ENCODE measurements around the gene ZNF554. TPM values are rescaled to one million over a fixed set of nuclear protein-coding genes. Genes with fewer than 3 reads are reported as not detected.

ZNF554 gene
- total RNA-seq, 4 donors from 2014 or later = 0.70 to 5.1 (median 4.0) TPM

DNA sequence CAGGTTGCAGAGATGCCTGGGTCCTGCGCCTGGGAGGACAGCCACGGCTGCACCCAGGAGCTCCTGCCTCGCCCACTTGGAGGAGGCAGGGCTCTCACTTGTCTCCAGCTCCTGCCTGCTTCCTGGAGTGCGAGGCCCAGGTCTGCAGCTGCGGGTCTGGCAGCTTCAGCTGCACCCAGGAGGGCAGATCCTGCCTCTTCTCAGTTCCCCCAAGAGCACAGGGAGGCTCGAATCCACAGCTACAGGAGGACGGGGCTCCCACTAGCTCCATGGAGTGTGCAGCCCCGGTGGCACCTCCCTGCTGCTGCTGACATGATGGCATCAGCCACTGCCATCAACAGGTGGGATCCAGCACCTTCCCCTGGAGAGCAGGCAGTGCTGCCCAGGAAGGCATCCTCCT, 4.5 kb downstream of the ZNF554 start:
- TF ChIP-seq, protein P1, sequence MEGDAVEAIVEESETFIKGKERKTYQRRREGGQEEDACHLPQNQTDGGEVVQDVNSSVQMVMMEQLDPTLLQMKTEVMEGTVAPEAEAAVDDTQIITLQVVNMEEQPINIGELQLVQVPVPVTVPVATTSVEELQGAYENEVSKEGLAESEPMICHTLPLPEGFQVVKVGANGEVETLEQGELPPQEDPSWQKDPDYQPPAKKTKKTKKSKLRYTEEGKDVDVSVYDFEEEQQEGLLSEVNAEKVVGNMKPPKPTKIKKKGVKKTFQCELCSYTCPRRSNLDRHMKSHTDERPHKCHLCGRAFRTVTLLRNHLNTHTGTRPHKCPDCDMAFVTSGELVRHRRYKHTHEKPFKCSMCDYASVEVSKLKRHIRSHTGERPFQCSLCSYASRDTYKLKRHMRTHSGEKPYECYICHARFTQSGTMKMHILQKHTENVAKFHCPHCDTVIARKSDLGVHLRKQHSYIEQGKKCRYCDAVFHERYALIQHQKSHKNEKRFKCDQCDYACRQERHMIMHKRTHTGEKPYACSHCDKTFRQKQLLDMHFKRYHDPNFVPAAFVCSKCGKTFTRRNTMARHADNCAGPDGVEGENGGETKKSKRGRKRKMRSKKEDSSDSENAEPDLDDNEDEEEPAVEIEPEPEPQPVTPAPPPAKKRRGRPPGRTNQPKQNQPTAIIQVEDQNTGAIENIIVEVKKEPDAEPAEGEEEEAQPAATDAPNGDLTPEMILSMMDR (IDR thresholded peaks at IDR 0.05) = no peak
- TF ChIP-seq POLR2A (IDR thresholded peaks at IDR 0.05) = no peak
- DNase-seq = no peak
- H3K27me3 ChIP-seq = no peaks in the 10 kb centered on the region
- H3K9me3 ChIP-seq = no peaks in the 10 kb centered on the region
- no peak overlapping the region for H3K4me3 ChIP-seq
- H3K36me3 ChIP-seq = peaks cover 0 to 44% (median 0%) of the 10 kb centered on the region in 3 donors
- WGBS, 2 donors = 80% methylated on average over 2 of the region's 8 CpGs; no CpG with 5 or more reads in 1 of the 2 donors
- H3K27ac ChIP-seq = no peak overlapping the region
- intact Hi-C loops (cut with DNase I) = no loop called here
- peaks cover 0 to 17% (median 4%) of the 10 kb centered on the region in 3 donors for H3K4me1 ChIP-seq

DNA sequence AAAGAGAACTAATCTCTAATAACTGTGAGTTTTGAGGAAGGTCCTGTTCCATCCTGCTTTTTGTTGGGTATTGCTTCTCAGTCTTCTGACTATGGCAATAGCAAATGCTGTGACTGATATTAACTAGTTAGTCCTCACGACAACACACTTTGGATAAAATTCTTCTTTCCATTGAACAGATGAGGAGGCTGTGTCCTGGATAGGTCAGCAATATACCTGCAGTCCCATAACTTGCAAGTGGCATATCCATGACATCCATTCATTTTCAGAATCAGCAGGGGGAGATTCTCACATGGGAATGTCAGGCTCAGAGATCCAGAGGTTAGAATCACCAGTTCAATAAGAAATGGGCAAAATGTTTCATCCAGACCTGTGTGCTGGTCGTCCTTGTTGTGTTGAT, 7.4 kb downstream of the ZNF554 start:
- Histone ChIP-seq H3K27me3 (no peaks in the 10 kb centered on the region), H3K27ac (no peak overlapping the region), H3K9me3 (peaks cover 0 to 23% (median 14%) of the 10 kb centered on the region in 3 donors), H3K4me1 (no peaks in the 10 kb centered on the region), H3K36me3 (peaks cover 0 to 58% (median 0%) of the 10 kb centered on the region in 3 donors), H3K4me3 (no peak overlapping the region)
- TF ChIP-seq, protein P1 (IDR thresholded peaks at IDR 0.05) = no peak
- TF ChIP-seq POLR2A (IDR thresholded peaks at IDR 0.05) = no peak
- WGBS, 2 donors = 93 to 100% methylated on average over 1 to 2 of the region's 2 CpGs
- DNase-seq = no peak
- intact Hi-C loops (cut with DNase I) = no loop called here

DNA sequence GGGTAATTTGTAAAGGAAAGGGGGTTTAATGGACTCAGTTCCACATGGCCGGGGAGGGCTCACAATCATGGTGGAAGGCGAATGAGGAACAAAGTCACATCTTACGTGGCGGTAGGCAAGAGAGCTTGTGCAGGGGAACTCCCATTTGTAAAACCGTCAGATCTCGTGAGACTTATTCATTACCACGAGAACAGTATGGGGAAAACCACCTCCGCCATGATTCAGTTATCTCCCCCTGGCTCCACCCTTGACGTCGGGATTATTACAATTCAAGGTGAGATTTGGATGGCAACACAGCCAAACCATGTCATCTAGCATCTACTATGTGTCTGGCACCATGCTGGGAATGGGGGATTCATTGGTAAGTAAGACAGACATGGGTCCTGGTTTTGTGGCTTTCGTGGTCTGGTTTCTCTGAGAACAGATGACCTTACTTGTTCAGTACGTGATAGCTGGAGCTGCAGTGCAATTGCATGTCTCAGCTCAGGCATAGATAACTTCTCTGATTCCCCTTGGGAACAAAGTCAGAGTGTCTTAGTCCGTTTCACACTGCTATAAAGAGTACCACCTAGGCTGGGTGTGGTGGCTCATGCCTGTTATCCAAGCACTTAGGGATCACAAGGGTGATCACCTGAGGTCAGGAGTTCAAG, 8.3 kb downstream of the ZNF554 start:
- Histone ChIP-seq H3K36me3 (peaks cover 0 to 64% (median under 1%) of the 10 kb centered on the region in 3 donors), H3K27ac (no peak overlapping the region), H3K4me3 (no peak overlapping the region), H3K4me1 (no peaks in the 10 kb centered on the region), H3K27me3 (no peaks in the 10 kb centered on the region), H3K9me3 (peaks cover under 1 to 33% (median 23%) of the 10 kb centered on the region in 3 donors)
- intact Hi-C loops (cut with DNase I) = no loop called here
- 73 to 94% methylated on average over 11 to 13 of the region's 13 CpGs for WGBS, 2 donors
- TF ChIP-seq, protein P1 (IDR thresholded peaks at IDR 0.05) = no peak
- TF ChIP-seq POLR2A (IDR thresholded peaks at IDR 0.05) = no peak
- DNase-seq = no peak

DNA sequence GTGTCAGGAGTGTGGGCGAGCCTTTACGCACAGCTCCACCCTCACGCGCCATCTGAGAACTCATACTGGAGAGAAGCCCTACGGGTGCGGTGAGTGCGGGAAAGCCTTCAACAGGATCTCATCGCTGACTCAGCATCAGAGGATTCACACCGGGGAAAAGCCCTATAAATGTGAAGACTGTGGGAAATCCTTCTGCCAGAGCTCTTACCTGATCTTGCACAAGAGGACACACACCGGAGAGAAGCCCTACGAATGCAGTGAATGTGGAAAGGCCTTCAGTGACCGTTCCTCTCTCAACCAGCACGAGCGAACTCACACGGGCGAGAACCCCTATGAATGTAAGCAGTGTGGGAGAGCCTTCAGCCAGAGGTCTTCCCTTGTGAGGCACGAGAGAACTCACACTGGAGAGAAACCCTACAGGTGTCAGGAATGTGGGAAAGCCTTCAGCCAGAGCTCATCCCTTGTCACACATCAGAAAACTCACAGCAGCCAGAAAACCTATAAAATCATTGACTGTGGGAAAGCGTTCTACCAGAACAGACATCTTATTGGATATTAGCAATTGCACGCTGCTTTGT, 14.7 kb downstream of the ZNF554 start:
- DNase-seq = no peak
- Histone ChIP-seq H3K27ac (no peak overlapping the region), H3K36me3 (peaks cover 5 to 62% (median 7%) of the 10 kb centered on the region in 3 donors), H3K9me3 (peaks cover 9 to 90% (median 67%) of the 10 kb centered on the region in 3 donors), H3K27me3 (no peaks in the 10 kb centered on the region), H3K4me3 (no peak overlapping the region), H3K4me1 (no peaks in the 10 kb centered on the region)
- intact Hi-C loops (cut with DNase I) = no loop called here
- TF ChIP-seq POLR2A (IDR thresholded peaks at IDR 0.05) = no peak
- TF ChIP-seq, protein P1 (IDR thresholded peaks at IDR 0.05) = no peak
- WGBS, 2 donors = 93 to 97% methylated on average over 13 to 15 of the region's 19 CpGs

DNA sequence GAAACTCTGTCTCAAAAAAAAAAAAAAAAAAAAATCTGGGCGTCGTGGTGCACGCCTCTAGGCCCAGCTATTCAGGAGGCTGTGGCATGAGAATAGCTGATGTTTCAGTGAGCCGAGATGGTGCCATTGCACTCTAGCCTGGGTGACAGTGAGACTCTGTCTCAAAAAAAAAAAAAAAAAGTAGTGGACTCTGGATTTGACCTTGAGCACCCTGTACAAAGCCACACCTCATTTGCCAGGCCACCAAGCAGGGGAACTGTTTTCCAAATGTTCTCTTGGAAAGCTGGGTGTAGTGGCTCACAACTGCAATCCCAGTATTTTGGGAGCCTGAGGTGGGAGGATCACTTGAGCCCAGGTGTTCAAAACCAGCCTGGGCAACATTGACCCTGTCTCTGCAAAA, 17.8 kb downstream of the ZNF554 start:
- TF ChIP-seq, protein P1 (IDR thresholded peaks at IDR 0.05) = no peak
- no peak for TF ChIP-seq POLR2A (IDR thresholded peaks at IDR 0.05)
- intact Hi-C loops (cut with DNase I) = no loop called here
- peaks cover 5 to 44% (median 7%) of the 10 kb centered on the region in 3 donors for H3K36me3 ChIP-seq
- WGBS, 2 donors = 83 to 86% methylated on average over 1 to 4 of the region's 4 CpGs
- H3K27me3 ChIP-seq = no peaks in the 10 kb centered on the region
- peaks cover 0 to 14% (median 4%) of the 10 kb centered on the region in 3 donors for H3K4me1 ChIP-seq
- H3K27ac ChIP-seq = no peak overlapping the region
- peaks cover 9 to 63% (median 49%) of the 10 kb centered on the region in 3 donors for H3K9me3 ChIP-seq
- DNase-seq = no peak
- H3K4me3 ChIP-seq = no peak overlapping the region

Measured in esophagus squamous epithelium (tissue), 5 donors.